A673 (cell line): Measurements from ENCODE around the gene MMP21. TPM values are rescaled to one million over a fixed set of nuclear protein-coding genes. Genes with fewer than 3 reads are reported as not detected.

Experiments
- BruUV-seq: library from RNA; stranded (reverse); fragments of 400-500 nt; replicated peaks from 2 replicates; lab custom pipeline; 2021; lab: Mats Ljungman, UMichigan
- CTCF ChIA-PET: fragments of 300-600 bp; sonication (Branson Sonifier 250); formaldehyde crosslinking; loops from one replicate; lab custom pipeline; 2022; ENCODE audit warnings: antibody characterized with exemption; lab: Charles Lee
- POLR2A ChIA-PET: fragments of 300-600 bp; sonication (Branson Sonifier 250); formaldehyde crosslinking; loops from one replicate; lab custom pipeline; 2022; ENCODE audit warnings: antibody characterized with exemption; ENCODE audit not compliant: low non-redundant PET; lab: Charles Lee
- DNase-seq: peaks from one replicate; pipeline ENCODE4 v3.0.0-alpha.2; 2015; ENCODE audit warnings: low spot score
- H3K27ac ChIP-seq: fragments of 200-600 bp; sonication (generic); 2 replicates; pipeline ENCODE4 v1.5.1; 2016; ENCODE audit warnings: mixed run types, low read depth, mild to moderate bottlenecking, mixed read lengths, antibody characterized with exemption, low read length; ENCODE audit not compliant: poor library complexity, severe bottlenecking
- H3K27me3 ChIP-seq: fragments of 200-600 bp; sonication (generic); replicated peaks from 2 replicates; pipeline ENCODE4 v1.6.1; 2017; ENCODE audit warnings: mixed run types, low read depth, mild to moderate bottlenecking, mixed read lengths, antibody characterized with exemption, low read length; ENCODE audit not compliant: insufficient read depth, poor library complexity
- H3K36me3 ChIP-seq: fragments of 200-600 bp; sonication (generic); 2 replicates; pipeline ENCODE4 v1.6.1; 2016; ENCODE audit warnings: mixed run types, mild to moderate bottlenecking, mixed read lengths, antibody characterized with exemption, low read length; ENCODE audit not compliant: insufficient read depth, poor library complexity, severe bottlenecking
- H3K4me1 ChIP-seq: fragments of 200-600 bp; sonication (generic); 2 replicates; pipeline ENCODE4 v1.6.1; 2017; ENCODE audit warnings: mixed run types, mild to moderate bottlenecking, mixed read lengths, antibody characterized with exemption, low read length; ENCODE audit not compliant: insufficient read depth, poor library complexity, severe bottlenecking
- H3K4me3 ChIP-seq: fragments of 200-600 bp; sonication (generic); 2 replicates; pipeline ENCODE4 v1.5.1; 2016; ENCODE audit warnings: low read depth, mixed run types, mild to moderate bottlenecking, mixed read lengths, low read length; ENCODE audit not compliant: poor library complexity, severe bottlenecking
- H3K9me3 ChIP-seq: fragments of 200-600 bp; sonication (generic); 2 replicates; pipeline ENCODE4 v1.6.1; 2016; ENCODE audit warnings: mixed run types, low read depth, mild to moderate bottlenecking, mixed read lengths, antibody characterized with exemption, low read length; ENCODE audit not compliant: poor library complexity, severe bottlenecking
- EZH2 ChIP-seq: fragments of 200-600 bp; sonication (generic); IDR thresholded peaks from 2 replicates; pipeline ENCODE4 v1.6.1; 2017; ENCODE audit warnings: borderline replicate concordance, low read depth, mild to moderate bottlenecking, mixed read lengths, antibody characterized with exemption, low read length; ENCODE audit not compliant: poor library complexity, severe bottlenecking
- intact Hi-C: fragments of 100-400 bp; cut with micrococcal nuclease; formaldehyde crosslinking; loops from one replicate; pipeline ENCODE4 v1.10.0; 2022; ENCODE audit not compliant: unreplicated experiment
- total RNA-seq: library from RNA; stranded (reverse); gene quantifications from 2 replicates; pipeline ENCODE4 v1.2.3, GENCODE V29; 2021
- TF ChIP-seq, protein P1 (sequence below): fragments of 300-800, 200-600 bp; sonication (generic); conservative IDR thresholded peaks from 2 replicates; pipeline ENCODE4 v1.5.1; 2017; ENCODE audit warnings: low read depth, mild to moderate bottlenecking, antibody characterized with exemption, low read length, moderate library complexity, mixed read lengths

The MMP21 gene
- total RNA-seq, 1 experiment from 2014 or later = not detected

- BruUV-seq = no TSS peak
- ChIA-PET CTCF (no interaction called here), POLR2A (no interaction called here)
- Histone ChIP-seq H3K4me3 (no peak overlapping the region), H3K36me3 (no peaks in the 10 kb centered on the region), H3K27me3 (no peaks in the 10 kb centered on the region), H3K9me3 (no peaks in the 10 kb centered on the region), H3K27ac (no peak overlapping the region), H3K4me1 (no peaks in the 10 kb centered on the region)
- no peak for TF ChIP-seq EZH2
- TF ChIP-seq, protein P1, sequence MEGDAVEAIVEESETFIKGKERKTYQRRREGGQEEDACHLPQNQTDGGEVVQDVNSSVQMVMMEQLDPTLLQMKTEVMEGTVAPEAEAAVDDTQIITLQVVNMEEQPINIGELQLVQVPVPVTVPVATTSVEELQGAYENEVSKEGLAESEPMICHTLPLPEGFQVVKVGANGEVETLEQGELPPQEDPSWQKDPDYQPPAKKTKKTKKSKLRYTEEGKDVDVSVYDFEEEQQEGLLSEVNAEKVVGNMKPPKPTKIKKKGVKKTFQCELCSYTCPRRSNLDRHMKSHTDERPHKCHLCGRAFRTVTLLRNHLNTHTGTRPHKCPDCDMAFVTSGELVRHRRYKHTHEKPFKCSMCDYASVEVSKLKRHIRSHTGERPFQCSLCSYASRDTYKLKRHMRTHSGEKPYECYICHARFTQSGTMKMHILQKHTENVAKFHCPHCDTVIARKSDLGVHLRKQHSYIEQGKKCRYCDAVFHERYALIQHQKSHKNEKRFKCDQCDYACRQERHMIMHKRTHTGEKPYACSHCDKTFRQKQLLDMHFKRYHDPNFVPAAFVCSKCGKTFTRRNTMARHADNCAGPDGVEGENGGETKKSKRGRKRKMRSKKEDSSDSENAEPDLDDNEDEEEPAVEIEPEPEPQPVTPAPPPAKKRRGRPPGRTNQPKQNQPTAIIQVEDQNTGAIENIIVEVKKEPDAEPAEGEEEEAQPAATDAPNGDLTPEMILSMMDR = no peak
- intact Hi-C loops = no loop called here
- DNase-seq = no peak
These were observed 935 bp downstream of the MMP21 start for GRCh38 chr10:125774581-125775191.

- no peaks in the 10 kb centered on the region for H3K27me3 ChIP-seq
- no peak for TF ChIP-seq EZH2
- TF ChIP-seq, protein P1 = no peak
These were observed 1.7 kb downstream of the MMP21 start for GRCh38 chr10:125773687-125774543.

DNA sequence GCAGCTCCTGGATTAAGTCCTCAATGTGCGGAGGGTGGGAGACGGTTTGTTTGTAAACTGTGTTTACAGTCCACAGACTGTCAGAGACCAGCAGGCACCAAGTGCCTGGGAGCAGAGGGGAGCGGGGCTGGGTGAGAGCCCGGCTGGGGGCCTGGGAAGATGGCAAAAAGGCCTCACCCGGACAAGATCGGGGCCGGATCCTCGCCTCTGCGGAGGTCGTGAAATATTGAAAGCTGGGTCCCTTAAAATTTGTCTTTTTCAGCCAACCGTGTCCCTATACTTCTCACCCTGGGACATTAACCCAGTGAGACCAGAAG lies 2.8 kb downstream of the MMP21 start:
- ChIA-PET CTCF (no interaction called here), POLR2A (no interaction called here)
- intact Hi-C loops = no loop called here
- BruUV-seq = no TSS peak
- no peaks in the 10 kb centered on the region for H3K27me3 ChIP-seq
- no peaks in the 10 kb centered on the region for H3K4me1 ChIP-seq
- no peak for DNase-seq
- TF ChIP-seq, protein P1 = no peak
- no peak for TF ChIP-seq EZH2
- no peaks in the 10 kb centered on the region for H3K36me3 ChIP-seq
- no peak overlapping the region for H3K4me3 ChIP-seq
- no peak overlapping the region for H3K27ac ChIP-seq
- no peaks in the 10 kb centered on the region for H3K9me3 ChIP-seq

More at GRCh38 chr10:125773687-125774543, 1.7 kb downstream of the MMP21 start:
- Histone ChIP-seq H3K9me3 (no peaks in the 10 kb centered on the region), H3K27ac (no peak overlapping the region), H3K36me3 (no peaks in the 10 kb centered on the region), H3K4me3 (no peak overlapping the region), H3K4me1 (no peaks in the 10 kb centered on the region)
- no TSS peak for BruUV-seq
- intact Hi-C loops = no loop called here
- CTCF ChIA-PET = no interaction called here
- POLR2A ChIA-PET = no interaction called here
- DNase-seq = no peak
